Measurements from ENCODE around the gene SLC9A9.
"Not testable (repeated sequence)": the region's sequence is repeated elsewhere in the genome, so short reads cannot be mapped to it uniquely, and the experiment has no call there.

Gene SLC9A9

DNA sequence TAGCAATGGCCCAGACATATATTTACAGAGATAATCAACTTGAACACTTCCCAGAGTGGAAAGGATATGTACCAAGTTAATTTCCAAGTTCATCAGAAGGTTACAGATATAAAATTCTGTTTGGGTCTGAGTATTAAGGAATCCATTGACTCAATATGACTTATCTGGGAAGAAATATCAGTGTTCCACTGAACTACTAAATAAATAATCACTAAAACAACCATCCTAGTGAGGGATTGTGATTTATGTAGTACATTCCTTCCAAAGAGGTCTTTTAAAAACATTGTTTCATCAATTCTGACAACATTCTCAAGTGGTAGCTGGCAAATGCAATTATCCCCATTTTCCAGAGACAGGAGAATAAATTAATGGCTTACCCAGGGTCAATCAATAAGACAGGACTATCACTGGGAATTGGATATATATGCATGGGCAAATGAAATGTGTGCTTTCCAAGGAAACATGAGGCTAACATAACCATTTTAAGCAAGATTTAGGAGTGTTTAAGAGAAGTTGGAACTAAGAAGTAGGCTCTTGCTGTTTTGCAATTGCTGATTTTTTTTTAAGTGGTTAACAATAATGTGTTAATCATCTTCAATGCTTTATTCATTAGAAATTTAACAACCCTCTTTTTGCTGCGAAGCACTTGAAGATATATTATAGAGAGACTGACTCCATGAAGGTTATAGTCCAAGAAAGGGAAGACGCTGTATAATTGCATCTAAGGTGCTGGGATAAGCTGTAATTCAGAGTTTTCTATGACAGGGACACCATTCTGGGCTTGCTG is 37.9 kb downstream of the SLC9A9 start:
- no peak for DNase-seq (ENCODE audit: low read depth in 2 of 2, low spot score in 1 of 2)

DNA sequence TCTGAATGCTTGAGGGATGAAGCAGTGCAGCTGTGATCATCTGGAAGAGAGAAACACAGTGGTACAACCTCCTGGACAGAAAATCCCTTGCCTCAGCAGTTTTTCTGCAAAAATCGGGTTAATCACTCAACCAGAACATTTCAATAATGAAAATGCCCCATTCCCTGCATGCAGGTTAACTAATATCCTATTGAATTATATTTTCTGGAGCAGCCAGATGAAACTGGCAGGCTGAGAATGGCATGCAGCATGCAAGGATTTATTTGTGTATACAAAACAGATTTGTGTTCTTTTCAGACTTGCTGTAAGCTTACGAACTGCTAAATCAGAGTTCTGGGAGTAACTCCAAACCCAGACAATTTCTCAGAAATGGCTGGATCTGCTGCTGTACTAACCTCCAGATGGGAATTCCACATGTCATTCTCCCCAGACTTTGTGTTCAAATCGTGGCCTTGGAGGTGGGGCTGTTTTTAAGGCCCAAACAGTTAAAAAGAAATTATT is 39.1 kb downstream of the SLC9A9 start:
- no peak for DNase-seq (ENCODE audit: low read depth in 2 of 2, low spot score in 1 of 2)

- no peak for DNase-seq (ENCODE audit: low read depth in 2 of 2, low spot score in 1 of 2)
Observed at GRCh38 chr3:143808030-143808429, 40.2 kb downstream of the SLC9A9 start.

DNA sequence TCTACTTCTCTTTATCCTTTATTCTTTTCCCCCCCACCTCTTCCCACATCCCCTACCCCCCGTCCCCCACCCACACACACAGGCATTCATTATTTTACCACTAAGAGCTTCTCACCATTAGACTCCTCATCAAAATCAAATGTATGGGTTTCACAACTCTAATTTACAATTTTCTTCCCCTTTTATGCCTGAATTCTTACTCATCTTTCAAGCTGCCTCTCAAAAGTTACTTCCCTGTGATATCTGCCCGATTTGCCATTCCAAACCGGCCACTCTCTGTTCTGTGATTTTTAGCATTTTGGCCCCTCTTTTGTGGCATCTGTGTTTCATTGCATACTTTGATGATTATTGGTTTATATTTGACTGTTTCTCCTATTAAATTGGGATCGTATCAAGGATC is 42.2 kb downstream of the SLC9A9 start:
- no peak for DNase-seq (ENCODE audit: low read depth in 2 of 2, low spot score in 1 of 2)

- not testable (repeated sequence) for DNase-seq (ENCODE audit: low read depth in 2 of 2, low spot score in 1 of 2)
Observed at GRCh38 chr3:143805476-143805875, 42.8 kb downstream of the SLC9A9 start.

- not testable (repeated sequence) for DNase-seq (ENCODE audit: low read depth in 2 of 2, low spot score in 1 of 2)
Observed at GRCh38 chr3:143801046-143801445, 47.2 kb downstream of the SLC9A9 start.

GRCh38 chr3:143798151-143798550 is 50.1 kb downstream of the SLC9A9 start:
- DNase-seq (ENCODE audit: low read depth in 2 of 2, low spot score in 1 of 2) = not testable (repeated sequence)

DNA sequence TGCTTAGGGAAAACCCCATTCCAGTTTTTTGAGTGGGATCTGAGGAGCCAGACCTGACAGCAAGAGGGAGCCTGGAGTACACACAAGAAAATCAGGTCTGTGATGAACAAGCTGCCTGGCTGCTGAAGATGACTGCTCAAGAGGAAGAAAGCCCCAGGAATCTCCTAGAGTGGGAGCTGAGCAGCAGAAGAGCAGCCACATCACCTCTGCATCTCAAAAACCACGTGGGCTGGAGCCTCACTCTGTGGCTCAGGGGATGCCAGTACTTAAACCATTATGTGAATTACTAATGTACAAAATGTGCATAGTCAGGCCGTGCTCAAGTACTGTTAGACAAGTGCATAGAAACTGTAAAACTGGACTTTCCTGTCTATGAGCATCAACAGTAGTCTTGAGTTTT is 52.4 kb downstream of the SLC9A9 start:
- DNase-seq (ENCODE audit: low read depth in 2 of 2, low spot score in 1 of 2) = no peak

DNA sequence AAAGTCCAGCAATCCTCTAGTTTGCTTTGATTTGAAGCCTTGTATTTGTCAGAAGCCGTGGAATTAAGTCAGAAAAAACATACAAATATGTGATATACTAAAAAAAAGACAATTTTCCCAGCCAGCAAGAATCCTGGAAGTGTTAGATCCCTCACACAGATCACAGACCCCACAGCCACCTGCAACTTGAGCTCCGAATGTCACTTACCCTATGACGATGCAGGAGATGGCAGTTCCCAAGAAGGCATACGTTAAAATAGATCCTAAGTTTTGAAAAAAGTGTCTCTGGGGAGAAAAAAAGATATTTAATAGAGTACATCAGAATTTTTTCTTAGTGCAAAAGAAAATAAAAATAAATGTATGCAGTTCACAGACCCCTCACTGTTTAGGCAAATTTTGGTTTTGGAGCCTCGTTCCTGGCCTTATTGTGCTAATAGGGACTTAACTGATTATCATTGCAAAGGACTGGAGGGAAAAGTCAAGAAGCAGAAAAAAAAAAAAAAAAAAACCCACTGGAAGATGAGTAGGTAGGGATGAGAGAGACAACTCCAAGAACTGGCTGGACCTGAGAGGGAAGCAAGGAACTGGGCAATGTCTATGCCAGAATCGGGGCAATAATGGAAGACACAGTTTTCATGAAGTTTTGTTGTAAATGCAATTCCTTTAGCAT is 53.3 kb downstream of the SLC9A9 start:
- DNase-seq (ENCODE audit: low read depth in 2 of 2, low spot score in 1 of 2) = no peak

GRCh38 chr3:143793971-143794370 is 54.3 kb downstream of the SLC9A9 start:
- DNase-seq (ENCODE audit: low read depth in 2 of 2, low spot score in 1 of 2) = no peak

DNA sequence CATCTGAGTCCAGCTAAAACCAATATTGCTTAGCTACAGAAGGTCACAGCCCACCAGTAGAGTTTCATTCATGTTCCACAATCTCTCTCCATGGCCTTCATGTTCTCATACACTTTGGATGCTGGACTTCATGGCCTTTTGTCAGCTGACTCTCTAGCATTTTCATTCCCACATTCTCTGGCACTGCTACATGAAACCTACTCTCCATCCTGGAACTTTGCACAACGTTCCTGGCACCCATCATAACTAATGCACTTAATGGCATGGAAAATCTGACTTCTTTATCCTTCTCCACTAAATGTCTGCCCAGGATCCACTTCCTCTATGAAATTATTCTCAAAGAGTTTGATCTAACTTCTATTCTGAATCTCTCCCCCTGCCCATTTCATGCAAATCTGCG is 56.9 kb downstream of the SLC9A9 start:
- no peak for DNase-seq (ENCODE audit: low read depth in 2 of 2, low spot score in 1 of 2)

- DNase-seq (ENCODE audit: low read depth in 2 of 2, low spot score in 1 of 2) = no peak
Observed at GRCh38 chr3:143786219-143787191, 61.8 kb downstream of the SLC9A9 start.

GRCh38 chr3:143784446-143784845 is 63.8 kb downstream of the SLC9A9 start:
- DNase-seq (ENCODE audit: low read depth in 2 of 2, low spot score in 1 of 2) = no peak

- no peak for DNase-seq (ENCODE audit: low read depth in 2 of 2, low spot score in 1 of 2)
Observed at GRCh38 chr3:143783851-143784370, 64.4 kb downstream of the SLC9A9 start.

DNA sequence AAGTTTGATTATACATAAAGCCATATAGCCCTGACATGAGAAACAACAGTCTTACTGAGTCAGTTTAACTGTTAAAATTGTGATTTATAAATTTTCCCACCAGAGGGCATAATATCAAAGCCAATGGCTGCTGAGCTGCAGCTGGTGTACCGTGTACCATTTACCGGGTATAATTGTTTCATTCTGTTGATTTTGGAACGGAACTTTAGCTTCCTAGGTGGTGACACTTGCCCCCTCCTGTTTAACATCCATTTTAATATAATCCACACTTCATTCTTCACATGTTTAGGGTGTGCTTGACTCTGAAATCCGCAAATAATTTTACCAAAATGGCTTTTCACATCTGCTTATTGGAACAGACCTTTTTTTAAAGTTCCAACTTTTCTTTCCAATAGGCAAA is 72.8 kb downstream of the SLC9A9 start:
- DNase-seq (ENCODE audit: low read depth in 2 of 2, low spot score in 1 of 2) = no peak

DNA sequence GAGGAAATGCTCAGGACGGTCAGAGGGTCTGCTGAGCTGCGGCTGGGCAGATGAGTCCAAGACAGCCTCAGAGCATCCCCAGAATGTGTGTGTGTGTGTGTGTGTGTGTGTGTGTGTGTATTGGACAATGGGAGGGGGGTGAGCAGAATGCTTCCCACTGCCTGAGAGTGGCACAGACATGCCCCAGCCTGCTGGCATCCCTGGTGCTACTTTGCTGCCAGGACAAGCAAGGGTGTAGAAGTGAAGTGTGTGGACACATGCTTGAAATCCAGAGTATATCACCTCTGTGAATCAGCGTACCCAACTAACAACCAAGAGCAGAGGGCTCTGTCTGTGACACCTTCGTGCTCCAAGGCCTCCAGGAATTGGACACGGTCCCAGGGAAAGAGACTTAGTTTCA is 76.3 kb downstream of the SLC9A9 start:
- DNase-seq (ENCODE audit: low read depth in 2 of 2, low spot score in 1 of 2) = no peak

GRCh38 chr3:143771258-143771657 is 77.0 kb downstream of the SLC9A9 start:
- DNase-seq (ENCODE audit: low read depth in 2 of 2, low spot score in 1 of 2) = no peak

- DNase-seq (ENCODE audit: low read depth in 2 of 2, low spot score in 1 of 2) = no peak
Observed at GRCh38 chr3:143770391-143770790, 77.9 kb downstream of the SLC9A9 start.

DNA sequence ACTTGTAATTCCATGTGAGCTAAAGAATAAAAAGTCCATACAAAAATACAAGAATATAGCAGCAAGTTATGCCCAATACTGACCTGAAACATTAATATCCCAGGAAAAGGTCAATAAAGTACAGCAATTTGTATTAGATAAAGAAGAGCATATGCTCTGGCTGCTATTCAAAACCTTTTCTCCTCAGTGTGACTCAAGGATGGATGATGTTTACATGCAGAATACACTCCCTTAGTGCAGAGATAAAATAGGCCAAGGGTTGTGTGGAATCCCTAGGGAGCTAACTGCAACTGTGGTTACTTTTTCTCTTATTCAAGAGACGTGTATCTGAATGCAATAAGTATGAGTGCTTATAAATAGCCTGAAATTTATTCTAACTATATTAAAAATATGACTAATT is 78.7 kb downstream of the SLC9A9 start:
- DNase-seq (ENCODE audit: low read depth in 2 of 2, low spot score in 1 of 2) = no peak

DNA sequence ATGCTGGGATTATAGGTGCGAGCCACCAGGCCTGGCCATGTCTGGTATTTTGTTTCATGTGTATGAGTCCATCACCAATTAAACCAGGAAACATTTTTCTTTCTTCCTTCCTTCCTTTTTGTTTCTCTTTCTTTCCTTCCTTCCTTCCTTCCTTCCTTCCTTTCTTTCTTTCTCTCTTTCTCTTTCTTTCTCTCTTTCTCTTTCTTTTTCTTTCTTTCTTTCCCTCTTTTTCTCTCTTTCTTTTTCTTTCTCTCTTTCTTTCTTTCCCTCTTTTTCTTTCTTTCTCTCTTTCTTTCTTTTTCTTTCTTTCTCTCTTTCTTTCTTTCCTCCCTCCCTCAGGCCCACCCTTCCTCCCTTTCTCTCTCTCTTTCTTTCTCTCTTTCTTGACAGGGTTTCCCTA is 83.4 kb downstream of the SLC9A9 start:
- no peak for DNase-seq (ENCODE audit: low read depth in 2 of 2, low spot score in 1 of 2)

DNA sequence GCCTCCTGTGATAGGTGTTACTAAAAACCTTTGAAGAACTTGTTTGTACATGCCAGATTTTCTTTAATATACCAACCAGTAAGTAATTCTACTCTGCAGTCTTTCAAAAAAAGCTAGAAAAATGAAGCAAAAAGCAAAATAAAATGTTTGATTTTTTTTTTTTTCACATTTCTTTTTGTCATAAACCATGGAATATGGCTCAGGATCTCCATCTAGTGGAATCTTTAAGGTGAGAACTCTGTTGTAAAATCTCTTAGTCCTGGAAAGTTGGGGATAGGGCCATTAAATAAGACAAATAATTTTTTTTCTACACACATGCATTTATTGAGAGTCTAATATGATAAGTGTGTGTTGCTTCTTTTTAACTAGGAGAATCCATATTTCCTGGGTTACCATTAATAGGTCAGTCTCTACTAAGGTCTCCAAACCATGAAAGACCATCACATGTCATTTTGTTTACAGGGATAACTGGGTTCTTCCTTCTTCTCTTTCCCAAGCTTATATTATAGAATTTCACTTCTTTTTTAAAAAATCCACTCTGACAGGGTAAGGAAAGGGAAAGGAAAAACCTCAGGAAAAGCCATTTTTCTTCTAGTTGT is 84.6 kb downstream of the SLC9A9 start:
- no peak for DNase-seq (ENCODE audit: low read depth in 2 of 2, low spot score in 1 of 2)
